Gastroesophageal sphincter (tissue), 4 donors: ENCODE data around the gene CEBPG. TPM values are rescaled to one million over a fixed set of nuclear protein-coding genes. Genes with fewer than 3 reads are reported as not detected.

Experiments
- ATAC-seq: fragments of 150-250 bp; one replicate; pipeline ENCODE4 v1.9.1; 2016; ENCODE audit warnings: mild to moderate bottlenecking, moderate library complexity
- H3K27ac ChIP-seq, 4 donors: fragments of 200-600 bp; sonication (generic) in 3 of 4; 1 replicate in 3 of 4; 2 replicates in 1 of 4; pipeline ENCODE4 v1.5.1; 2016 to 2019
- H3K27me3 ChIP-seq: fragments of 200-600 bp; sonication (generic); one replicate; pipeline ENCODE4 v1.5.1; 2019
- H3K36me3 ChIP-seq, 2 donors: fragments of 200-600 bp; sonication (generic); one replicate each; pipeline ENCODE4 v1.5.1; 2019; ENCODE audit warnings: control low read depth in 1 of 2
- H3K4me1 ChIP-seq, 3 donors: fragments of 200-600 bp; sonication (generic); 1 replicate in 2 of 3; 2 replicates in 1 of 3; pipeline ENCODE4 v1.5.1; 2016 to 2019; ENCODE audit warnings: control low read depth in 2 of 3
- H3K4me3 ChIP-seq, 2 donors: fragments of 200-600 bp; sonication (generic); one replicate each; pipeline ENCODE4 v1.5.1; 2019; ENCODE audit warnings: mild to moderate bottlenecking in 1 of 2, moderate library complexity in 1 of 2
- H3K9me3 ChIP-seq, 3 donors: fragments of 200-600 bp; sonication (generic); one replicate each; pipeline ENCODE4 v1.5.1; 2017 to 2019; ENCODE audit warnings: control low read depth in 2 of 3
- CTCF ChIP-seq, 4 experiments: fragments of 200-600 bp in 2 of 4; fragments of 450-650 bp in 2 of 4; sonication (generic) in 1 of 4; IDR thresholded peaks; one replicate each; pipeline ENCODE4 v1.5.1; 2017 to 2019; ENCODE audit warnings: antibody characterized with exemption in 4 of 4, mild to moderate bottlenecking in 2 of 4, moderate library complexity in 2 of 4
- EP300 ChIP-seq: sonication (generic); formaldehyde crosslinking; IDR thresholded peaks from one replicate; pipeline ENCODE4 v1.6.1; 2017; ENCODE audit warnings: antibody characterized with exemption, mild to moderate bottlenecking
- POLR2A ChIP-seq, 2 donors: fragments of 450-650 bp; IDR thresholded peaks; one replicate each; pipeline ENCODE4 v1.6.1; 2017; ENCODE audit warnings: antibody characterized with exemption in 2 of 2, mild to moderate bottlenecking in 2 of 2, moderate library complexity in 1 of 2
- POLR2AphosphoS5 ChIP-seq: sonication (generic); formaldehyde crosslinking; IDR thresholded peaks from one replicate; pipeline ENCODE4 v1.6.1; 2017; ENCODE audit warnings: antibody characterized with exemption
- WGBS, 2 donors: methylation state at CpG; one replicate each; pipeline ENCODE4 v1.1.5; 2018; ENCODE audit warnings: low coverage in 1 of 2; 5-methylcytosine and 5-hydroxymethylcytosine counted together
- total RNA-seq, 4 donors: library from RNA; depleted of rRNA; stranded (reverse); fragments of >200 nt; gene quantifications; one replicate each; pipeline ENCODE4 v1.1.0, GENCODE V29; 2016

The CEBPG gene
- total RNA-seq, 4 donors from 2014 or later: 23.8 to 34.9 (median 26.2) TPM

GRCh38 chr19:33406521-33407139 is 33.1 kb downstream of the CEBPG start:
- 100% methylated on average over 1 of the region's 13 CpGs; no CpG with 5 or more reads in 1 of the 2 donors for WGBS, 2 donors
- H3K4me1 ChIP-seq: peaks cover 0 to 31% (median 3%) of the 10 kb centered on the region in 3 donors
- no peaks in the 10 kb centered on the region for H3K9me3 ChIP-seq
- H3K27me3 ChIP-seq: no peaks in the 10 kb centered on the region
- no peak overlapping the region for H3K4me3 ChIP-seq
- H3K36me3 ChIP-seq: peaks cover 0 to 53% of the 10 kb centered on the region in 2 donors
- H3K27ac ChIP-seq: no peak overlapping the region
- no peak for TF ChIP-seq POLR2A (IDR thresholded peaks at IDR 0.05)
- peak in 3 of 4 experiments; percentile 90 to 97 (median 96) for TF ChIP-seq CTCF (IDR thresholded peaks at IDR 0.05)
- no peak for TF ChIP-seq POLR2AphosphoS5
- peak; percentile 35 for ATAC-seq

- WGBS, 2 donors: 54% methylated on average over 3 of the region's 9 CpGs; no CpG with 5 or more reads in 1 of the 2 donors
- Histone ChIP-seq H3K27me3 (no peaks in the 10 kb centered on the region), H3K9me3 (no peaks in the 10 kb centered on the region), H3K4me1 (peaks cover 0 to 31% (median 3%) of the 10 kb centered on the region in 3 donors), H3K27ac (no peak overlapping the region), H3K4me3 (no peak overlapping the region), H3K36me3 (peaks cover 0 to 57% of the 10 kb centered on the region in 2 donors)
- TF ChIP-seq EP300: no peak
- TF ChIP-seq POLR2AphosphoS5: no peak
- ATAC-seq: peak; percentile 4
These were observed 33.6 kb downstream of the CEBPG start for GRCh38 chr19:33407140-33407551.

- Histone ChIP-seq H3K27me3 (no peaks in the 10 kb centered on the region), H3K4me3 (no peak overlapping the region), H3K27ac (no peak overlapping the region), H3K4me1 (peaks cover 0 to 31% (median 3%) of the 10 kb centered on the region in 3 donors), H3K9me3 (no peaks in the 10 kb centered on the region), H3K36me3 (peaks cover 0 to 59% of the 10 kb centered on the region in 2 donors)
- TF ChIP-seq CTCF (IDR thresholded peaks at IDR 0.05) (no peak), EP300 (no peak), POLR2AphosphoS5 (no peak), POLR2A (IDR thresholded peaks at IDR 0.05) (no peak)
- 100% methylated on average over 2 of the region's 12 CpGs; no CpG with 5 or more reads in 1 of the 2 donors for WGBS, 2 donors
- no peak for ATAC-seq
These were observed 34.2 kb downstream of the CEBPG start for GRCh38 chr19:33407716-33408115.

- ATAC-seq: no peak
- H3K4me3 ChIP-seq: no peak overlapping the region
- no peaks in the 10 kb centered on the region for H3K9me3 ChIP-seq
- H3K27ac ChIP-seq: no peak overlapping the region
- TF ChIP-seq EP300: no peak
- TF ChIP-seq CTCF (IDR thresholded peaks at IDR 0.05): no peak
- TF ChIP-seq POLR2A (IDR thresholded peaks at IDR 0.05): no peak
- TF ChIP-seq POLR2AphosphoS5: no peak
- H3K27me3 ChIP-seq: no peaks in the 10 kb centered on the region
- WGBS, 2 donors: 90% methylated on average over 2 of the region's 13 CpGs; no CpG with 5 or more reads in 1 of the 2 donors
- H3K4me1 ChIP-seq: peaks cover 0 to 31% (median 3%) of the 10 kb centered on the region in 3 donors
- H3K36me3 ChIP-seq: peaks cover 0 to 63% of the 10 kb centered on the region in 2 donors
These were observed 34.6 kb downstream of the CEBPG start for GRCh38 chr19:33408116-33408515.

GRCh38 chr19:33408538-33409434 is 35.3 kb downstream of the CEBPG start:
- Histone ChIP-seq H3K27me3 (no peaks in the 10 kb centered on the region), H3K4me3 (no peak overlapping the region), H3K27ac (no peak overlapping the region), H3K4me1 (peaks cover 0 to 31% (median 3%) of the 10 kb centered on the region in 3 donors), H3K9me3 (no peaks in the 10 kb centered on the region), H3K36me3 (peaks cover 0 to 65% of the 10 kb centered on the region in 2 donors)
- TF ChIP-seq CTCF (IDR thresholded peaks at IDR 0.05): no peak
- no peak for TF ChIP-seq POLR2AphosphoS5
- TF ChIP-seq EP300: no peak
- no peak for TF ChIP-seq POLR2A (IDR thresholded peaks at IDR 0.05)
- WGBS, 2 donors: 81 to 92% methylated on average over 5 to 9 of the region's 18 CpGs
- no peak for ATAC-seq
